A673 (cell line): Measurements from ENCODE around the gene BOLA1. TPM values are rescaled to one million over a fixed set of nuclear protein-coding genes. Genes with fewer than 3 reads are reported as not detected.
"Not testable (repeated sequence)": the region's sequence is repeated elsewhere in the genome, so short reads cannot be mapped to it uniquely, and the experiment has no call there.

Experiments used
- BruUV-seq: library from RNA; stranded (reverse); fragments of 400-500 nt; replicated peaks from 2 replicates; lab custom pipeline; 2021; lab: Mats Ljungman, UMichigan
- CTCF ChIA-PET: fragments of 300-600 bp; sonication (Branson Sonifier 250); formaldehyde crosslinking; loops from one replicate; lab custom pipeline; 2022; ENCODE audit warnings: antibody characterized with exemption; lab: Charles Lee
- POLR2A ChIA-PET: fragments of 300-600 bp; sonication (Branson Sonifier 250); formaldehyde crosslinking; loops from one replicate; lab custom pipeline; 2022; ENCODE audit warnings: antibody characterized with exemption; ENCODE audit not compliant: low non-redundant PET; lab: Charles Lee
- DNase-seq: peaks from one replicate; pipeline ENCODE4 v3.0.0-alpha.2; 2015; ENCODE audit warnings: low spot score
- H3K27ac ChIP-seq: fragments of 200-600 bp; sonication (generic); 2 replicates; pipeline ENCODE4 v1.5.1; 2016; ENCODE audit warnings: mixed run types, low read depth, mild to moderate bottlenecking, mixed read lengths, antibody characterized with exemption, low read length; ENCODE audit not compliant: poor library complexity, severe bottlenecking
- H3K27me3 ChIP-seq: fragments of 200-600 bp; sonication (generic); replicated peaks from 2 replicates; pipeline ENCODE4 v1.6.1; 2017; ENCODE audit warnings: mixed run types, low read depth, mild to moderate bottlenecking, mixed read lengths, antibody characterized with exemption, low read length; ENCODE audit not compliant: insufficient read depth, poor library complexity
- H3K36me3 ChIP-seq: fragments of 200-600 bp; sonication (generic); 2 replicates; pipeline ENCODE4 v1.6.1; 2016; ENCODE audit warnings: mixed run types, mild to moderate bottlenecking, mixed read lengths, antibody characterized with exemption, low read length; ENCODE audit not compliant: insufficient read depth, poor library complexity, severe bottlenecking
- H3K4me1 ChIP-seq: fragments of 200-600 bp; sonication (generic); 2 replicates; pipeline ENCODE4 v1.6.1; 2017; ENCODE audit warnings: mixed run types, mild to moderate bottlenecking, mixed read lengths, antibody characterized with exemption, low read length; ENCODE audit not compliant: insufficient read depth, poor library complexity, severe bottlenecking
- H3K4me3 ChIP-seq: fragments of 200-600 bp; sonication (generic); 2 replicates; pipeline ENCODE4 v1.5.1; 2016; ENCODE audit warnings: low read depth, mixed run types, mild to moderate bottlenecking, mixed read lengths, low read length; ENCODE audit not compliant: poor library complexity, severe bottlenecking
- H3K9me3 ChIP-seq: fragments of 200-600 bp; sonication (generic); 2 replicates; pipeline ENCODE4 v1.6.1; 2016; ENCODE audit warnings: mixed run types, low read depth, mild to moderate bottlenecking, mixed read lengths, antibody characterized with exemption, low read length; ENCODE audit not compliant: poor library complexity, severe bottlenecking
- CTCF ChIP-seq: fragments of 300-800, 200-600 bp; sonication (generic); conservative IDR thresholded peaks from 2 replicates; pipeline ENCODE4 v1.5.1; 2017; ENCODE audit warnings: low read depth, mild to moderate bottlenecking, antibody characterized with exemption, low read length, moderate library complexity, mixed read lengths
- EZH2 ChIP-seq: fragments of 200-600 bp; sonication (generic); IDR thresholded peaks from 2 replicates; pipeline ENCODE4 v1.6.1; 2017; ENCODE audit warnings: borderline replicate concordance, low read depth, mild to moderate bottlenecking, mixed read lengths, antibody characterized with exemption, low read length; ENCODE audit not compliant: poor library complexity, severe bottlenecking
- intact Hi-C: fragments of 100-400 bp; cut with micrococcal nuclease; formaldehyde crosslinking; loops from one replicate; pipeline ENCODE4 v1.10.0; 2022; ENCODE audit not compliant: unreplicated experiment
- total RNA-seq: library from RNA; stranded (reverse); gene quantifications from 2 replicates; pipeline ENCODE4 v1.2.3, GENCODE V29; 2021

Gene BOLA1
- total RNA-seq, 1 experiment from 2014 or later, result 15.7 TPM

DNA sequence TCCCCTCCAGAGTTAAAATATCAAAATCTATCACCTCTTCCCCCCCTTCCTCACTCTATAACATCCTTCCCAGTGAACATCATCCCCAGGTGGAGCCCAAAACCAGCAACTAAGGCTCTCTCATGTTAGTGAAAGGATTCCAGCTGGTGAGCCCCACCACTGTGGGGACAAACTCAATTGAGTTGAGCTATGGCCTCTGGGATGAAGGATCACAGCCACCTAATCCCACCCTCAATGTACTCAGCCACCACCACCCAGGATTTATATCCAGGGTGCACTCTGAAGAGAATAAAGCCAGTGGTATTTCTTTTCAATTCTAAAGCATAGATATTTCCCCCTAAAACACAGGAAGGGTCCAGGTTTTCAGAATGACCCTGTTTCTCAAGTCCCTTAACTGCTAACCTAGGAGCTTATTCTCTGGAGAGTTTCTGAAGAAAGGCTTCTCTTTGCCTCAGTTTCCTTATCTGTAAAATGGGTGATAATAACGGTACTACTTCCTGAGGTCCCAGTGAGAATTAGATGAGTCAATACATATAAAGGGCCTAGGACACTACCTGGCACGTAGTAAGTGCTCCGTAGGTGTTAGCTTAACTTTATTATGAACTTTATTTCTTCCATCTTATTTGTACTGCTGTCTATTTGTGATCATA lies 15.6 kb upstream of the BOLA1 start:
- no peaks in the 10 kb centered on the region for H3K9me3 ChIP-seq
- BruUV-seq, result no TSS peak
- POLR2A ChIA-PET, result no interaction called here
- CTCF ChIA-PET, result interaction anchor here (0.5 kb wide), 1 partner anchor 1901 kb away, joined by 3 read pairs; no protein-coding TSS in a partner anchor
- intact Hi-C loops, result no loop called here
- no peaks in the 10 kb centered on the region for H3K27me3 ChIP-seq
- peak overlapping the region; percentile 98 for H3K27ac ChIP-seq
- peak overlapping the region; percentile 68 for H3K4me3 ChIP-seq
- no peaks in the 10 kb centered on the region for H3K36me3 ChIP-seq
- no peak for DNase-seq
- no peaks in the 10 kb centered on the region for H3K4me1 ChIP-seq
- no peak for TF ChIP-seq CTCF
- TF ChIP-seq EZH2, result no peak

DNA sequence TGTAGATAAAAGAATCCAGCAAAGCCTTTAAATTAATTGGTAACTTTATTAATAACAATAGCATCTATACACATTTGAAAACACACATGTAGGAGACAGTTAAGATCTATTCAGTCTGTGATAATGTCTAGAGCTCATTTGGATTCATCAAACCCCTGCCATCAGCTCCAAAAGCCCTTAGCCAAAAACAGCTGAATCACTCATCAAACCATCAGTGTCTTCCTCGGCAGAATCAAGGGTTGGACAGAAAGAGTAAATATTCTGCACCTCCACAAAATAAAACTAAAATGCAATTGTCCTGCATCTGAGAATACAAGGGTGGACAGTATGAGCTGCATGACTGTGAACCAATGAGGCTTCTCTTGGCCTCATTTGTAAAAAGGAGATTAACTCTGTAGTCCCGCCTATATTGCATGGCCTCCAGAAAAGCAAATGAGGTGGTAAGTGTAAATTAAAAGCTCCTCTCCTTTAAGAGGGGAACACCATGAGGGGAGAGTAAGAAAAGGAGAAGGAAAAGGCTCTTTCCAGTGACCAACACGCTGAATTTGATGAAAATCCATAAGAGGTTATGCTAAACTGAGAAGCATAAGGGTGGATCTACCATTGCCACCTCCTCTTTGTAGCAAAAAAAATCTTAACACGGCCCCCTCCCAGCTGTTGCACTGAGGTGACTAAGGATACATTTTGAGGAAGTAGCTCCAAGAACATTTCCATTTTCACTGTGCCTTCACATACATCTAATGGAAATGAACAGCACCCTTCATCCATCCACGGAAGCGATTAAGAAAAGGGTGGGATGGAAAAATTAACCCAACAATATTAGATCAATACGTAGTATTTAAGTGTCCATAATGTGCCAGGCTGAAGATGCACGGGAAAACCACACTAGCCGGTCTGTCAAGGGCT lies 14.7 kb upstream of the BOLA1 start:
- intact Hi-C loops, result no loop called here
- CTCF ChIA-PET, result interaction anchor here (1.1 kb wide), 1 partner anchor 303 kb away, joined by 3 read pairs; no protein-coding TSS in a partner anchor
- no peaks in the 10 kb centered on the region for H3K27me3 ChIP-seq
- H3K36me3 ChIP-seq, result no peaks in the 10 kb centered on the region
- DNase-seq, result peak; percentile 76
- H3K9me3 ChIP-seq, result no peaks in the 10 kb centered on the region
- TF ChIP-seq CTCF (no peak), EZH2 (no peak)
- H3K4me3 ChIP-seq, result peak overlapping the region; percentile 68
- peak overlapping the region; percentile 98 for H3K27ac ChIP-seq
- BruUV-seq, result no TSS peak
- POLR2A ChIA-PET, result no interaction called here
- H3K4me1 ChIP-seq, result no peaks in the 10 kb centered on the region

- Histone ChIP-seq H3K9me3 (no peaks in the 10 kb centered on the region), H3K4me1 (no peaks in the 10 kb centered on the region), H3K4me3 (peak overlapping the region; percentile 68), H3K27ac (peak overlapping the region; percentile 98), H3K27me3 (no peaks in the 10 kb centered on the region), H3K36me3 (no peaks in the 10 kb centered on the region)
- CTCF ChIA-PET, result interaction anchor here (1.0 to 1.1 kb wide), 2 partner anchors 57 to 302 kb away, joined by 3 read pairs; no protein-coding TSS in a partner anchor
- TF ChIP-seq EZH2 (no peak), CTCF (0 out of 2 replicates have a peak, but pooled peaks have one; percentile 11)
- intact Hi-C loops, result loop anchor here (2.0 kb wide), 1 partner anchor 181 kb away; the partner anchor contains the start of gene VPS45
- BruUV-seq, result no TSS peak
- POLR2A ChIA-PET, result interaction anchor here (0.6 to 1.4 kb wide), 4 partner anchors 14 to 385 kb away, joined by 3 to 10 read pairs (median 6); partner anchors contain the start of gene BOLA1
- DNase-seq, result peak; percentile 88
Measured at GRCh38 chr1:149885339-149886120, 13.8 kb upstream of the BOLA1 start.

- Histone ChIP-seq H3K27ac (peak overlapping the region; percentile 98), H3K4me3 (peak overlapping the region; percentile 68)
- intact Hi-C loops, result loop anchor here (2.0 kb wide), 1 partner anchor 181 kb away; the partner anchor contains the start of gene VPS45
- H3K9me3 ChIP-seq, H3K4me1 ChIP-seq, H3K27me3 ChIP-seq, DNase-seq, H3K36me3 ChIP-seq: not testable (repeated sequence)
- POLR2A ChIA-PET, result interaction anchor here (0.5 to 1.4 kb wide), 7 partner anchors 13 to 433 kb away, joined by 3 to 17 read pairs (median 4); partner anchors contain the start of gene BOLA1
- TSS peak; percentile 84 for BruUV-seq
- CTCF ChIA-PET, result interaction anchor here (1.0 kb wide), 1 partner anchor 56 kb away, joined by 3 read pairs; no protein-coding TSS in a partner anchor
Measured at GRCh38 chr1:149886121-149886395, 13.3 kb upstream of the BOLA1 start.
